Measurements from ENCODE around the gene CCP110.

The CCP110 gene

GRCh38 chr16:19490619-19491018 is 33.1 kb upstream of the CCP110 start:
- TF ChIP-seq CTCF (IDR thresholded peaks at IDR 0.05; ENCODE audit: low read depth, low read length): no peak
- no peaks in the 10 kb centered on the region for H3K27me3 ChIP-seq (ENCODE audit: insufficient read depth, low read depth, severe bottlenecking)

GRCh38 chr16:19497176-19497575 is 26.6 kb upstream of the CCP110 start:
- TF ChIP-seq CTCF (IDR thresholded peaks at IDR 0.05; ENCODE audit: low read depth, low read length): no peak
- no peaks in the 10 kb centered on the region for H3K9me3 ChIP-seq (ENCODE audit: severe bottlenecking)
- H3K27ac ChIP-seq: no peak overlapping the region
- peaks cover 16% of the 10 kb centered on the region for H3K36me3 ChIP-seq
- DNase-seq: no peak
- no peak overlapping the region for H3K4me3 ChIP-seq (ENCODE audit: low read depth, low read length)
- H3K27me3 ChIP-seq (ENCODE audit: insufficient read depth, low read depth, severe bottlenecking): no peaks in the 10 kb centered on the region

More at GRCh38 chr16:19490619-19491018, 33.1 kb upstream of the CCP110 start:
- Histone ChIP-seq H3K36me3 (no peaks in the 10 kb centered on the region), H3K9me3 (ENCODE audit: severe bottlenecking) (no peaks in the 10 kb centered on the region), H3K4me3 (ENCODE audit: low read depth, low read length) (no peak overlapping the region), H3K27ac (no peak overlapping the region)
- no peak for DNase-seq

- no peak for TF ChIP-seq CTCF (IDR thresholded peaks at IDR 0.05; ENCODE audit: low read depth, low read length)
- Histone ChIP-seq H3K36me3 (peaks cover 28% of the 10 kb centered on the region), H3K4me3 (ENCODE audit: low read depth, low read length) (no peak overlapping the region), H3K27ac (no peak overlapping the region), H3K9me3 (ENCODE audit: severe bottlenecking) (no peaks in the 10 kb centered on the region), H3K27me3 (ENCODE audit: insufficient read depth, low read depth, severe bottlenecking) (no peaks in the 10 kb centered on the region)
- no peak for DNase-seq
These were observed 24.7 kb upstream of the CCP110 start for GRCh38 chr16:19499006-19499405.

- no peak for TF ChIP-seq CTCF (IDR thresholded peaks at IDR 0.05; ENCODE audit: low read depth, low read length)
- Histone ChIP-seq H3K27me3 (ENCODE audit: insufficient read depth, low read depth, severe bottlenecking) (no peaks in the 10 kb centered on the region), H3K27ac (no peak overlapping the region), H3K36me3 (peaks cover 33% of the 10 kb centered on the region), H3K4me3 (ENCODE audit: low read depth, low read length) (no peak overlapping the region), H3K9me3 (ENCODE audit: severe bottlenecking) (no peaks in the 10 kb centered on the region)
- DNase-seq: no peak
These were observed 24.3 kb upstream of the CCP110 start for GRCh38 chr16:19499481-19499880.

GRCh38 chr16:19502395-19503131 is 21.2 kb upstream of the CCP110 start:
- peak; percentile 77 for DNase-seq
- Histone ChIP-seq H3K4me3 (ENCODE audit: low read depth, low read length) (no peak overlapping the region), H3K9me3 (ENCODE audit: severe bottlenecking) (no peaks in the 10 kb centered on the region), H3K36me3 (peaks cover 48% of the 10 kb centered on the region), H3K27ac (no peak overlapping the region), H3K27me3 (ENCODE audit: insufficient read depth, low read depth, severe bottlenecking) (no peaks in the 10 kb centered on the region)
- TF ChIP-seq CTCF (IDR thresholded peaks at IDR 0.05; ENCODE audit: low read depth, low read length): peak; percentile 70
